ENCODE results near the gene CPNE1. TPM values are rescaled to one million over a fixed set of nuclear protein-coding genes. Genes with fewer than 3 reads are reported as not detected.

Gene CPNE1
- total RNA-seq, 1 experiment from 2014 or later: 194 TPM

- Mint-ChIP-seq H3K4me3 (ENCODE audit: unreplicated experiment) (no peak overlapping the region), H3K4me1 (ENCODE audit: insufficient read depth, unreplicated experiment) (no peaks in the 10 kb centered on the region), H3K9me3 (ENCODE audit: unreplicated experiment) (no peaks in the 10 kb centered on the region), H3K27me3 (ENCODE audit: insufficient read depth, unreplicated experiment) (peaks cover 19% of the 10 kb centered on the region), H3K27ac (ENCODE audit: low read depth, unreplicated experiment) (no peak overlapping the region), H3K36me3 (ENCODE audit: insufficient read depth, unreplicated experiment) (peaks cover 6% of the 10 kb centered on the region)
- POLR2A ChIA-PET: interaction anchor here (0.6 to 0.7 kb wide), 2 partner anchors 145 to 172 kb away, joined by 3 read pairs; no protein-coding TSS in a partner anchor
- CTCF ChIA-PET: no interaction called here
- intact Hi-C loops (cut with micrococcal nuclease): no loop called here
- DNase-seq (ENCODE audit: unreplicated experiment): no peak
- no peak for TF ChIP-seq CTCF (IDR thresholded peaks at IDR 0.05; ENCODE audit: unreplicated experiment)
- no TSS peak for BruUV-seq (replicated peaks)
Observed at GRCh38 chr20:35598899-35599775, 65.6 kb downstream of the CPNE1 start.

- intact Hi-C loops (cut with micrococcal nuclease): no loop called here
- H3K4me1 Mint-ChIP-seq (ENCODE audit: insufficient read depth, unreplicated experiment): no peaks in the 10 kb centered on the region
- no TSS peak for BruUV-seq (replicated peaks)
- POLR2A ChIA-PET: no interaction called here
- peaks cover 6% of the 10 kb centered on the region for H3K36me3 Mint-ChIP-seq (ENCODE audit: insufficient read depth, unreplicated experiment)
- DNase-seq (ENCODE audit: unreplicated experiment): no peak
- no peak for TF ChIP-seq CTCF (IDR thresholded peaks at IDR 0.05; ENCODE audit: unreplicated experiment)
- H3K4me3 Mint-ChIP-seq (ENCODE audit: unreplicated experiment): no peak overlapping the region
- H3K9me3 Mint-ChIP-seq (ENCODE audit: unreplicated experiment): no peaks in the 10 kb centered on the region
- peaks cover 19% of the 10 kb centered on the region for H3K27me3 Mint-ChIP-seq (ENCODE audit: insufficient read depth, unreplicated experiment)
- CTCF ChIA-PET: interaction anchor here (0.9 kb wide), 1 partner anchor 601 kb away, joined by 3 read pairs; no protein-coding TSS in a partner anchor
- no peak overlapping the region for H3K27ac Mint-ChIP-seq (ENCODE audit: low read depth, unreplicated experiment)
Observed at GRCh38 chr20:35598476-35598875, 66.2 kb downstream of the CPNE1 start.

- H3K9me3 Mint-ChIP-seq (ENCODE audit: unreplicated experiment): no peaks in the 10 kb centered on the region
- H3K27ac Mint-ChIP-seq (ENCODE audit: low read depth, unreplicated experiment): no peak overlapping the region
- no peak for TF ChIP-seq CTCF (IDR thresholded peaks at IDR 0.05; ENCODE audit: unreplicated experiment)
- ChIA-PET POLR2A (interaction anchor here (0.7 to 0.8 kb wide), 3 partner anchors 55 to 275 kb away, joined by 3 to 4 read pairs (median 3); partner anchors contain the start of gene ERGIC3), CTCF (interaction anchor here (0.6 kb wide), 1 partner anchor 23 kb away, joined by 4 read pairs; no protein-coding TSS in a partner anchor)
- intact Hi-C loops (cut with micrococcal nuclease): no loop called here
- H3K27me3 Mint-ChIP-seq (ENCODE audit: insufficient read depth, unreplicated experiment): peaks cover 19% of the 10 kb centered on the region
- H3K4me1 Mint-ChIP-seq (ENCODE audit: insufficient read depth, unreplicated experiment): peaks cover 7% of the 10 kb centered on the region
- peaks cover 6% of the 10 kb centered on the region for H3K36me3 Mint-ChIP-seq (ENCODE audit: insufficient read depth, unreplicated experiment)
- H3K4me3 Mint-ChIP-seq (ENCODE audit: unreplicated experiment): no peak overlapping the region
- BruUV-seq (replicated peaks): no TSS peak
- no peak for DNase-seq (ENCODE audit: unreplicated experiment)
Observed at GRCh38 chr20:35597186-35597585, 67.5 kb downstream of the CPNE1 start.

GRCh38 chr20:35595901-35596300 lies 68.8 kb downstream of the CPNE1 start:
- CTCF ChIA-PET: interaction anchor here (0.7 to 1.5 kb wide), 3 partner anchors 10 to 85 kb away, joined by 3 to 4 read pairs (median 3); no protein-coding TSS in a partner anchor
- Mint-ChIP-seq H3K4me3 (ENCODE audit: unreplicated experiment) (no peak overlapping the region), H3K27ac (ENCODE audit: low read depth, unreplicated experiment) (no peak overlapping the region), H3K4me1 (ENCODE audit: insufficient read depth, unreplicated experiment) (peaks cover 8% of the 10 kb centered on the region), H3K27me3 (ENCODE audit: insufficient read depth, unreplicated experiment) (peaks cover 16% of the 10 kb centered on the region), H3K9me3 (ENCODE audit: unreplicated experiment) (no peaks in the 10 kb centered on the region), H3K36me3 (ENCODE audit: insufficient read depth, unreplicated experiment) (peaks cover 6% of the 10 kb centered on the region)
- intact Hi-C loops (cut with micrococcal nuclease): no loop called here
- no peak for TF ChIP-seq CTCF (IDR thresholded peaks at IDR 0.05; ENCODE audit: unreplicated experiment)
- no peak for DNase-seq (ENCODE audit: unreplicated experiment)
- no TSS peak for BruUV-seq (replicated peaks)
- POLR2A ChIA-PET: interaction anchor here (0.7 to 1.0 kb wide), 2 partner anchors 9 to 446 kb away, joined by 3 to 4 read pairs; no protein-coding TSS in a partner anchor

Data from MCF 10A (cell line).